Spleen (tissue), 7 donors: ENCODE results near the gene KIAA1586.

Experiments used
- POLR2A ChIP-seq, 3 donors: fragments of 450-650 bp; IDR thresholded peaks; one replicate each; pipeline ENCODE4 v1.5.1; 2017; ENCODE audit warnings: antibody characterized with exemption in 3 of 3, mild to moderate bottlenecking in 1 of 3
- POLR2AphosphoS5 ChIP-seq, 3 donors: sonication (generic); formaldehyde crosslinking; IDR thresholded peaks; one replicate each; pipeline ENCODE4 v1.5.1; 2017; ENCODE audit warnings: antibody characterized with exemption in 3 of 3
- TF ChIP-seq, protein P1 (sequence below), 11 experiments: fragments of 200-600 bp in 7 of 11; fragments of 450-650 bp in 4 of 11; sonication (generic) in 4 of 11; IDR thresholded peaks in 8 of 11; conservative IDR thresholded peaks in 3 of 11; 1 replicate in 7 of 11; 2 replicates in 4 of 11; pipeline versions ENCODE4 v1.4.0 to v1.8.0; 2016 to 2021; ENCODE audit warnings: antibody characterized with exemption in 11 of 11, inconsistent platforms in 4 of 11, mild to moderate bottlenecking in 1 of 11
- donor health status: DM: no; HTN: no; CAD: no; lungs with moderate emphysema.
- donor health status: DM: no; HTN: no; CAD: no.
- donor health status: DM: no; HTN: no; CAD: no.

DNA sequence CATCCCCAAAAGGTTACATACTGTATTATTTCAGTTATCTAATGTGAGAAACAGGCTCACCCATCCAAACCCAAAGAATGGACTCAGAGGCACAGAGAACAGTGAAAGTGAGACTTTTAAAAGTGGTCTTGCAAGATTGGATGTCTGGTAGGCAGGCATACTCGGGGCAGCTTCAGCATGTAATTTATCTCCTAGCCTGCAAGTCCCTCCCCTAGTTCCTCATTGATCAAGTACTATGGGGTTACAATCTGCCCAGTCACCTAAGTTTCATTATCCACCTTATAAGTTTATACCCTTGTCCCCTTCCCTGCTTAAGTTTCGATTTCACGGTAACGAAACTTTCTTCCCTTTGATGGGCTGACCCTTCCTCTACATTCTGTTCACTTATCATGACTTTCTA lies 22.7 kb downstream of the KIAA1586 start:
- TF ChIP-seq, protein P1, sequence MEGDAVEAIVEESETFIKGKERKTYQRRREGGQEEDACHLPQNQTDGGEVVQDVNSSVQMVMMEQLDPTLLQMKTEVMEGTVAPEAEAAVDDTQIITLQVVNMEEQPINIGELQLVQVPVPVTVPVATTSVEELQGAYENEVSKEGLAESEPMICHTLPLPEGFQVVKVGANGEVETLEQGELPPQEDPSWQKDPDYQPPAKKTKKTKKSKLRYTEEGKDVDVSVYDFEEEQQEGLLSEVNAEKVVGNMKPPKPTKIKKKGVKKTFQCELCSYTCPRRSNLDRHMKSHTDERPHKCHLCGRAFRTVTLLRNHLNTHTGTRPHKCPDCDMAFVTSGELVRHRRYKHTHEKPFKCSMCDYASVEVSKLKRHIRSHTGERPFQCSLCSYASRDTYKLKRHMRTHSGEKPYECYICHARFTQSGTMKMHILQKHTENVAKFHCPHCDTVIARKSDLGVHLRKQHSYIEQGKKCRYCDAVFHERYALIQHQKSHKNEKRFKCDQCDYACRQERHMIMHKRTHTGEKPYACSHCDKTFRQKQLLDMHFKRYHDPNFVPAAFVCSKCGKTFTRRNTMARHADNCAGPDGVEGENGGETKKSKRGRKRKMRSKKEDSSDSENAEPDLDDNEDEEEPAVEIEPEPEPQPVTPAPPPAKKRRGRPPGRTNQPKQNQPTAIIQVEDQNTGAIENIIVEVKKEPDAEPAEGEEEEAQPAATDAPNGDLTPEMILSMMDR (IDR thresholded peaks at IDR 0.05 in 8 of 11, conservative IDR thresholded peaks at IDR 0.05 in 3 of 11), result no peak
- TF ChIP-seq POLR2A (IDR thresholded peaks at IDR 0.05) (no peak), POLR2AphosphoS5 (IDR thresholded peaks at IDR 0.05) (no peak)
